BE2C (cell line): ENCODE results near the gene SARNP.

Experiments used
- DNase-seq: peaks from one replicate; pipeline ENCODE4 v3.0.0-alpha.2; 2020
- H3K27me3 ChIP-seq: fragments of 250-450 bp; sonication (Bioruptor Pico); 2 replicates; pipeline ENCODE4 v1.5.1; 2020; ENCODE audit warnings: mild to moderate bottlenecking
- H3K36me3 ChIP-seq: fragments of 250-450 bp; sonication (Bioruptor Pico); 2 replicates; pipeline ENCODE4 v1.5.1; 2020; ENCODE audit warnings: mild to moderate bottlenecking
- H3K4me1 ChIP-seq: fragments of 250-450 bp; sonication (Bioruptor Pico); 2 replicates; pipeline ENCODE4 v1.5.1; 2020
- H3K4me3 ChIP-seq: 2 replicates; pipeline ENCODE4 v1.5.1; 2011; ENCODE audit warnings: low read depth, low read length
- H3K9me3 ChIP-seq: fragments of 250-450 bp; sonication (Bioruptor Pico); 2 replicates; pipeline ENCODE4 v1.5.1; 2020
- CTCF ChIP-seq: IDR thresholded peaks from 2 replicates; pipeline ENCODE4 v1.5.1; 2012; ENCODE audit warnings: mild to moderate bottlenecking, low read depth, low read length

Gene SARNP

GRCh38 chr12:55720894-55721444 is 96.6 kb downstream of the SARNP start:
- no peaks in the 10 kb centered on the region for H3K27me3 ChIP-seq
- H3K9me3 ChIP-seq: no peaks in the 10 kb centered on the region
- H3K36me3 ChIP-seq: peaks cover 12% of the 10 kb centered on the region
- DNase-seq: peak; percentile 64
- H3K4me3 ChIP-seq: no peak overlapping the region
- peaks cover 3% of the 10 kb centered on the region; the same call in 1 of the 2 replicates for H3K4me1 ChIP-seq
- peak; percentile 61 for TF ChIP-seq CTCF

GRCh38 chr12:55720071-55720564 is 97.4 kb downstream of the SARNP start, which contains the start of gene RDH5:
TSS of gene RDH5 (plus strand) at chr12:55720393. CDS start at chr12:55721185, 792 bp downstream.
- no peak for DNase-seq
- TF ChIP-seq CTCF: no peak
- Histone ChIP-seq H3K4me1 (peaks cover 3% of the 10 kb centered on the region; the same call in 1 of the 2 replicates), H3K27me3 (no peaks in the 10 kb centered on the region), H3K9me3 (no peaks in the 10 kb centered on the region), H3K4me3 (no peak within 1 kb of the TSS), H3K36me3 (peaks cover 12% of the 10 kb centered on the region)

- no peak overlapping the region for H3K4me3 ChIP-seq
- H3K27me3 ChIP-seq: no peaks in the 10 kb centered on the region
- peaks cover 8% of the 10 kb centered on the region for H3K36me3 ChIP-seq
- H3K9me3 ChIP-seq: no peaks in the 10 kb centered on the region
- peaks cover 3% of the 10 kb centered on the region; the same call in 1 of the 2 replicates for H3K4me1 ChIP-seq
- DNase-seq: no peak
- no peak for TF ChIP-seq CTCF
Observed at GRCh38 chr12:55719371-55719770, 98.2 kb downstream of the SARNP start.

GRCh38 chr12:55718624-55719275 is 98.8 kb downstream of the SARNP start:
- H3K4me3 ChIP-seq: no peak overlapping the region
- H3K36me3 ChIP-seq: peaks cover 1% of the 10 kb centered on the region
- peaks cover 3% of the 10 kb centered on the region; the same call in 1 of the 2 replicates for H3K4me1 ChIP-seq
- no peaks in the 10 kb centered on the region for H3K9me3 ChIP-seq
- no peak for DNase-seq
- no peak for TF ChIP-seq CTCF
- H3K27me3 ChIP-seq: no peaks in the 10 kb centered on the region

GRCh38 chr12:55718015-55718414 is 99.5 kb downstream of the SARNP start:
- peaks cover 3% of the 10 kb centered on the region; the same call in 1 of the 2 replicates for H3K4me1 ChIP-seq
- DNase-seq: no peak

More at GRCh38 chr12:55718015-55718414, 99.5 kb downstream of the SARNP start:
- Histone ChIP-seq H3K27me3 (no peaks in the 10 kb centered on the region), H3K36me3 (no peaks in the 10 kb centered on the region), H3K9me3 (no peaks in the 10 kb centered on the region), H3K4me3 (no peak overlapping the region)
- no peak for TF ChIP-seq CTCF
